Chondrocyte (in vitro differentiated cells): ENCODE data around the gene PLD3. TPM values are rescaled to one million over a fixed set of nuclear protein-coding genes. Genes with fewer than 3 reads are reported as not detected.

ENCODE experiments used
- DNase-seq: peaks from one replicate; pipeline ENCODE4 v3.0.0; 2021; ENCODE audit warnings: mixed read lengths, low spot score
- H3K27ac Mint-ChIP-seq: one replicate; pipeline ENCODE4 v1.8.0; 2021; ENCODE audit warnings: mild to moderate bottlenecking, moderate library complexity, mixed read lengths; ENCODE audit not compliant: unreplicated experiment
- H3K27me3 Mint-ChIP-seq: 2 replicates; pipeline ENCODE4 v1.8.0; 2021; ENCODE audit warnings: low read depth, mixed read lengths
- H3K36me3 Mint-ChIP-seq: 2 replicates; pipeline ENCODE4 v1.8.0; 2021; ENCODE audit warnings: low read depth, mixed read lengths
- H3K4me1 Mint-ChIP-seq: 2 replicates; pipeline ENCODE4 v1.8.0; 2021; ENCODE audit warnings: low read depth, mild to moderate bottlenecking, mixed read lengths
- H3K4me3 Mint-ChIP-seq: one replicate; pipeline ENCODE4 v1.8.0; 2021; ENCODE audit warnings: mild to moderate bottlenecking, moderate library complexity, mixed read lengths; ENCODE audit not compliant: unreplicated experiment
- H3K9me3 Mint-ChIP-seq: 2 replicates; pipeline ENCODE4 v1.8.0; 2021; ENCODE audit warnings: low read depth, mixed read lengths
- CTCF ChIP-seq: fragments of 200-600 bp; sonication (generic); IDR thresholded peaks from 2 replicates; pipeline ENCODE4 v1.5.0; 2021; ENCODE audit warnings: antibody characterized with exemption, mild to moderate bottlenecking, moderate library complexity
- total RNA-seq: library from RNA; stranded (reverse); gene quantifications from 3 replicates; pipeline ENCODE4 v1.2.1, GENCODE V29; 2021

PLD3 gene
- total RNA-seq, 1 donor from 2014 or later: 478 TPM

GRCh38 chr19:40356681-40357595 is 8.4 kb downstream of the PLD3 start:
- no peak for DNase-seq
- H3K4me1 Mint-ChIP-seq: peaks cover 4% of the 10 kb centered on the region
- H3K4me3 Mint-ChIP-seq: no peak overlapping the region
- H3K27me3 Mint-ChIP-seq: no peaks in the 10 kb centered on the region
- no peak for TF ChIP-seq CTCF
- no peak overlapping the region for H3K27ac Mint-ChIP-seq
- H3K9me3 Mint-ChIP-seq: no peaks in the 10 kb centered on the region
- H3K36me3 Mint-ChIP-seq: peaks cover 5% of the 10 kb centered on the region

GRCh38 chr19:40357640-40358039 is 9.1 kb downstream of the PLD3 start:
- H3K27me3 Mint-ChIP-seq: no peaks in the 10 kb centered on the region
- H3K4me1 Mint-ChIP-seq: peaks cover 4% of the 10 kb centered on the region
- no peak overlapping the region for H3K4me3 Mint-ChIP-seq
- TF ChIP-seq CTCF: no peak
- no peak for DNase-seq
- H3K36me3 Mint-ChIP-seq: peaks cover 5% of the 10 kb centered on the region
- H3K9me3 Mint-ChIP-seq: no peaks in the 10 kb centered on the region
- H3K27ac Mint-ChIP-seq: no peak overlapping the region

- no peak overlapping the region for H3K4me3 Mint-ChIP-seq
- DNase-seq: no peak
- TF ChIP-seq CTCF: no peak
- peaks cover 9% of the 10 kb centered on the region for H3K4me1 Mint-ChIP-seq
- H3K27me3 Mint-ChIP-seq: no peaks in the 10 kb centered on the region
- peaks cover 5% of the 10 kb centered on the region for H3K36me3 Mint-ChIP-seq
- no peak overlapping the region for H3K27ac Mint-ChIP-seq
- no peaks in the 10 kb centered on the region for H3K9me3 Mint-ChIP-seq
Measured at GRCh38 chr19:40358773-40359172, 10.3 kb downstream of the PLD3 start.

- H3K36me3 Mint-ChIP-seq: peaks cover 5% of the 10 kb centered on the region
- no peak overlapping the region for H3K4me3 Mint-ChIP-seq
- H3K9me3 Mint-ChIP-seq: no peaks in the 10 kb centered on the region
Measured at GRCh38 chr19:40360020-40360707, 11.7 kb downstream of the PLD3 start.

More at GRCh38 chr19:40360020-40360707, 11.7 kb downstream of the PLD3 start:
- TF ChIP-seq CTCF: no peak
- Mint-ChIP-seq H3K27me3 (no peaks in the 10 kb centered on the region), H3K27ac (no peak overlapping the region), H3K4me1 (peaks cover 13% of the 10 kb centered on the region)
- DNase-seq: no peak
